ENCODE data around the gene MTCL3.

The MTCL3 gene

GRCh38 chr6:127506894-127507293 is 12.2 kb downstream of the MTCL3 start:
- H3K4me3 ChIP-seq (ENCODE audit: low read depth, low read length) = no peak overlapping the region
- TF ChIP-seq CTCF (IDR thresholded peaks at IDR 0.05; ENCODE audit: borderline replicate concordance, insufficient read depth, low read depth, low read length) = no peak

- no peak overlapping the region for H3K4me3 ChIP-seq (ENCODE audit: low read depth, low read length)
- TF ChIP-seq CTCF (IDR thresholded peaks at IDR 0.05; ENCODE audit: borderline replicate concordance, insufficient read depth, low read depth, low read length) = no peak
Measured at GRCh38 chr6:127503022-127503421, 16.1 kb downstream of the MTCL3 start.

GRCh38 chr6:127497410-127497809 is 21.7 kb downstream of the MTCL3 start:
- no peak for TF ChIP-seq CTCF (IDR thresholded peaks at IDR 0.05; ENCODE audit: borderline replicate concordance, insufficient read depth, low read depth, low read length)
- H3K4me3 ChIP-seq (ENCODE audit: low read depth, low read length) = no peak overlapping the region

- H3K4me3 ChIP-seq (ENCODE audit: low read depth, low read length) = no peak overlapping the region
- no peak for TF ChIP-seq CTCF (IDR thresholded peaks at IDR 0.05; ENCODE audit: borderline replicate concordance, insufficient read depth, low read depth, low read length)
Measured at GRCh38 chr6:127496471-127496870, 22.7 kb downstream of the MTCL3 start.

- H3K4me3 ChIP-seq (ENCODE audit: low read depth, low read length) = no peak overlapping the region
- TF ChIP-seq CTCF (IDR thresholded peaks at IDR 0.05; ENCODE audit: borderline replicate concordance, insufficient read depth, low read depth, low read length) = no peak
Measured at GRCh38 chr6:127494240-127494767, 24.8 kb downstream of the MTCL3 start.

GRCh38 chr6:127489248-127489647 is 29.9 kb downstream of the MTCL3 start:
- no peak for TF ChIP-seq CTCF (IDR thresholded peaks at IDR 0.05; ENCODE audit: borderline replicate concordance, insufficient read depth, low read depth, low read length)

GRCh38 chr6:127486934-127487333 is 32.2 kb downstream of the MTCL3 start:
- TF ChIP-seq CTCF (IDR thresholded peaks at IDR 0.05; ENCODE audit: borderline replicate concordance, insufficient read depth, low read depth, low read length) = no peak
- H3K4me3 ChIP-seq (ENCODE audit: low read depth, low read length) = no peak overlapping the region

More at GRCh38 chr6:127489248-127489647, 29.9 kb downstream of the MTCL3 start:
- no peak overlapping the region for H3K4me3 ChIP-seq (ENCODE audit: low read depth, low read length)

Measured in GM12875 (cell line).